CD4-positive, alpha-beta T cell treated with Interleukin-17A for 4 hours (primary cell): Measurements from ENCODE around the gene CBR3.
"Not testable (repeated sequence)": the region's sequence is repeated elsewhere in the genome, so short reads cannot be mapped to it uniquely, and the experiment has no call there.

ENCODE experiments used
- DNase-seq: peaks from one replicate; pipeline ENCODE4 v3.0.0-alpha.2; 2020; ENCODE audit warnings: mixed read lengths

CBR3 gene

DNA sequence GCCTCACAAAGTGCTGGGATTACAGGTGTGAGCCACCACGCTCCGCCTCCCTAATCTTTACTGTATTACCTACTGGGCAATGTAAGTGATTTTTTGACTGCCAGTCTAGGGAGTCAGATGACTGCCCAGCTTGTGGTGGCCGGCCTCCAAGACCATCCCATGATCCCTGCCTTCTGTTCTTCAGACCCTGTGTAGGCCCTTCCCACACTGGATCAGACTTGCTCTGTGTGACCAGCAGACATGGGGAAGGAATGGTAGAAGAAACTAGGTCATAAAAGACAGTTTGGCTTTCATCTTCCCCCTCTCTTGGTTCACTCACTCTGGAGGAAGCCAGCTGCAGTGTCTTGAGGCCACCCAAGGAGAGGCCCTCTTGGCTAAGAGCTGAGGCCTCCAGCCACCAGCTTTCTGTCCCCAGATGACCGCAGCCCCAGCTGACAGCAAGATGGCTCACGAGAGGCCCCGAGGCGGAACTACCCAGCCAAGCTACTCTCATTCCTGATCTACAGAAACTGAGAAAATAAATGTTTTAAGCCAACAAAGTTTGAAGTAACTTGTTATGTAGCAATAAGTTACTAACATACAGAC lies 14.5 kb upstream of the CBR3 start:
- DNase-seq: no peak

DNA sequence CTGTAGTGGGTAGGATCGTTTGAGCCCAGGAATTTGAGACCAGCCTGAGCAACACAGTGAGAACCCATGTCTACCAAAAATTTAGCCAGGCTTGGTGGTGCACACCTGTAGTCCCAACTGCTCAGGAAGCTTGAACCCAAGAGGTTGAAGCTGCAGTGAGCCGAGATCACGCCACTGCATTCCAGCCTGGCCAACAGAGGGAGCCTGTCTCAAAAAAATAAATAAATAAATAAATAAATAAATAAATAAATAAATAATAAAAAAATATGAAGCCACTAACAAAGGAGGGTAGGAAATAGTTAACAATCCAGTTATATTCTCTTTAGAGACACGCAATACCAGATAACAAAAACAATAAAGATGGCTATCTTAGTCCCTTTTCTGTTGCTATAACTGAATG lies 11.9 kb upstream of the CBR3 start:
- DNase-seq: no peak

DNA sequence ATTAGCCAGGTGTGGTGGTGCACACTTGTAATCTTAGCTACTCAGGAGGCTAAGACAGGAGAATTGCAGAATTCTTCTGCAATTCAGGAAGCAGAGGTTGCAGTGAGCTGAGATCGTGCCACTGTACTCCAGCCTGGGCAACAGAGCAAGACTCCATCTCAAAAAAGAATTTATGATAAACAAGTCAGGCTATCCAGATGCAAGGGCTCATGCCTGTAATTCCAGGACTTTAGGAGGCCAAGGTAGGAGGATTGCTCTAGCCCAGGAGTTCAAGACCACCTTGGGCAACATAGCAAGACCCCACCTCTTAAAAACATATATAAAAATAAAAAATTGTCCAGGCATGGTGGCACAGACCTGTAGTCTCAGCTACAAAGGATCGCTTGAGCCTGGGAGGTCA lies 10.5 kb upstream of the CBR3 start:
- no peak for DNase-seq

DNA sequence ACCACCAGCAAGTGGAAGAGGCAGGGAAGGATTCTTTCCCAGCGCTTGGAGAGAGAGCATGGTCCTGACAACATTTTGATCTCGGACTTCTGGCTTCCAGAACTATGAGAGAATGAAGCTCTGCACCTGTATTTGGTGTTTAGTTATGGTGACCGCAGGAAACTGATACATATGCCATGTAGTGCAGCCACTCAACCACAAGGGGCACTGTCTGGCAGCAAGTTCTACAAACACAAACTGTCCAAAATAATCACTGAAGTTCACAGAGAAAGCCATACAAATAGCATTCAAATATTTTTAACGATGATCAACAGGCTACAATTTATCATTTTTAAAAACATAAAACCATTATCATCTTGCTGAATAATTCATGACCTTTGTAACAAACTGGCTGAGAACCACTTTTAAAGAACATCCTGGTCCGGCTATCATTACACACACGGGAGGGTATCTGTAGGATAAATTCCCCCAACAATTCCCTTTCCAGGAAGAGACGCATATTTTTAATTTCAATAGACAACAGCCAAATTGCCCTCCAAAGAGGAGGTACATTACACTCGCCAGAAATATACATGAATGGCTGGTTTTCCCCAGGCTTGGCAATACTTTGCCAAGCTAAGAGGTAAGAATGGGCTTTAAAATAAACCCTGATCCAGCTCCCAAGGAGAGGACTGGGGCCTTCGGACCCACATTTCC lies 9.2 kb upstream of the CBR3 start:
- DNase-seq: peak; percentile 72

- no peak for DNase-seq
Measured at GRCh38 chr21:36126208-36126565, 8.7 kb upstream of the CBR3 start.

DNA sequence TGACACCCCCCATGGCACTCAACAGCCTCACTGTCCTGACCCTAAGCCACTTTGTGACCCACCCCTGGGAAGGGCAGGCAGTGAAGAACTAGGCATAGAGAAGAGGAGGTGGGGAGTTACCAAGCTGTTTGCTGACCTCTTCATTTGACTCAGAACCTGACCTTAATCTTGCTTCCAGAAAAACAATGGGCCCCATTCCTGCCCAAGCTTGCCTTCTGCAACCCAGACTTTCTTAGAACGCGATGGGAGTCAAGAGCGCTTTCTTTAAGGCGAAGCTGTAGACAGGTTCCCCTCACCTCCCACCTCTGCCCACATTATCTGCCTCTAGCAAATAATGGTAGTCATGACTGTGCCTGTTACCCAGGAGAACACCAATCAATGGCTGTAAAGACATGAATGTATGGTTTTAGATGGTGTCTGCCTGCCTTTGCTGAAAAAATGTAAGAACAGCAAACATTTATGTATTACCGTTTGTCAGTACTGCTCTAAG lies 8.2 kb upstream of the CBR3 start:
- no peak for DNase-seq

- DNase-seq: no peak
Measured at GRCh38 chr21:36127250-36127904, 7.5 kb upstream of the CBR3 start.

DNA sequence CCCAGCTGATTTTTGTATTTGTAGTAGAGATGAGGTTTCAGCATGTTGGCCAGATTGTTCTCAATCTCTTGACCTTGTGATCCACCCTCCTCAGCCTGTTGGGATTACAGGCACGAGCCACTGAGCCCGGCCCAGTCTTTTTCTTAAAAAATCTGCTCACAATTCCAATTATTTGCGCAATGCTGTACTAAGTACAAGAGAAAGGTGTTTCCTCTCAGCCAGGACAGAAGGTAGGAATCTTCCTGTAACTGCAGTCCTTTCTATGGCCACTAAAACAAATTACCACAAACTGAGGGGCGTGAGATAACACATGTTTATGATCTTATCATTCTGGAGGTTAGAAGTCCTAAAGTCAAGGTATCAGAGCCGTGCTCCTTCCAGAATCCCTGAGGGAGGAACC lies 6.9 kb upstream of the CBR3 start:
- no peak for DNase-seq

GRCh38 chr21:36129219-36129618 lies 5.7 kb upstream of the CBR3 start:
- DNase-seq: no peak

- not testable (repeated sequence) for DNase-seq
Measured at GRCh38 chr21:36130414-36130762, 4.5 kb upstream of the CBR3 start.

GRCh38 chr21:36130839-36131238 lies 4.0 kb upstream of the CBR3 start:
- DNase-seq: not testable (repeated sequence)

GRCh38 chr21:36132696-36133095 lies 2.2 kb upstream of the CBR3 start:
- DNase-seq: no peak

GRCh38 chr21:36135391-36136102 lies 668 bp downstream of the CBR3 start:
- peak; percentile 73 for DNase-seq

DNA sequence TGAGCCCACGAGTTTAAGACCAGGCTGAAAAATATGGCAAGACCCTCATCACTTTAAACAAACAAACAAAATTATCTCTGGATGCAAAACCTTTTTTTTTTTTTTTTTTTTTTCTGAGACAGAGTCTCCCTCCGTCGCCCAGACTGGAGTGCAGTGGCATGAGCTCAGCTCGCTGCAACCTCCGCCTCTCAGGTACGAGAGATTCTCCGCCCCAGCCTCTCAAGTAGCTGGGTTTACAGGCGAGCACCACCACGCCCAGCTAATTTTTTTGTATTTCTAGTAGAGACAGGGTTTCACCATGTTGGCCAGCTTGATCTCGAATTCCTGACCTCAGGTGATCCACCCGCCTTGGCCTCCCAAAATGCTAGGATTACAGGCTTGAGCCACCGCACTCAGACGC lies 4.9 kb downstream of the CBR3 start:
- not testable (repeated sequence) for DNase-seq

GRCh38 chr21:36141513-36141925 lies 6.6 kb downstream of the CBR3 start:
- peak; percentile 94 for DNase-seq

GRCh38 chr21:36144233-36144632 lies 9.4 kb downstream of the CBR3 start:
- not testable (repeated sequence) for DNase-seq

DNA sequence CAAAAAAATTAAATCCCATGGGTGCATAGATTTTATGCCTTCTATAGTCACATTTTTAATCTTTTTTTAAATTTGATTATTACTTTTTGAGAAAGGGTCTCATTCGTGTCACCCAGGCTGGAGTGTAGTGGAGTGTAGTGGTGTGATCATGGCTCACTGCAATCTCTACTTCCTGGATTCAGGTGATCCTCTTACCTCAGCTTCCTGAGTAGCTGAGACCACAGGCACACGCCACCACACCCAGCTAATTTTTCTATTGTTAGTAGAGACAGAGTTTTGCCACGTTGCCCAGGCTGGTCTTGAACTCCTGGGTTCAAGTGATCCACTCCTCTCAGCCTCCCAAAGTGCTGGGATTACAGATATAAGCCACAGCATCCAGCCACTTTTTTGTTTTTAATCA lies 10.4 kb downstream of the CBR3 start:
- peak; percentile 52 for DNase-seq

- no peak for DNase-seq
Measured at GRCh38 chr21:36147911-36148310, 13.0 kb downstream of the CBR3 start.

- DNase-seq: no peak
Measured at GRCh38 chr21:36148886-36149285, 14.0 kb downstream of the CBR3 start.

DNA sequence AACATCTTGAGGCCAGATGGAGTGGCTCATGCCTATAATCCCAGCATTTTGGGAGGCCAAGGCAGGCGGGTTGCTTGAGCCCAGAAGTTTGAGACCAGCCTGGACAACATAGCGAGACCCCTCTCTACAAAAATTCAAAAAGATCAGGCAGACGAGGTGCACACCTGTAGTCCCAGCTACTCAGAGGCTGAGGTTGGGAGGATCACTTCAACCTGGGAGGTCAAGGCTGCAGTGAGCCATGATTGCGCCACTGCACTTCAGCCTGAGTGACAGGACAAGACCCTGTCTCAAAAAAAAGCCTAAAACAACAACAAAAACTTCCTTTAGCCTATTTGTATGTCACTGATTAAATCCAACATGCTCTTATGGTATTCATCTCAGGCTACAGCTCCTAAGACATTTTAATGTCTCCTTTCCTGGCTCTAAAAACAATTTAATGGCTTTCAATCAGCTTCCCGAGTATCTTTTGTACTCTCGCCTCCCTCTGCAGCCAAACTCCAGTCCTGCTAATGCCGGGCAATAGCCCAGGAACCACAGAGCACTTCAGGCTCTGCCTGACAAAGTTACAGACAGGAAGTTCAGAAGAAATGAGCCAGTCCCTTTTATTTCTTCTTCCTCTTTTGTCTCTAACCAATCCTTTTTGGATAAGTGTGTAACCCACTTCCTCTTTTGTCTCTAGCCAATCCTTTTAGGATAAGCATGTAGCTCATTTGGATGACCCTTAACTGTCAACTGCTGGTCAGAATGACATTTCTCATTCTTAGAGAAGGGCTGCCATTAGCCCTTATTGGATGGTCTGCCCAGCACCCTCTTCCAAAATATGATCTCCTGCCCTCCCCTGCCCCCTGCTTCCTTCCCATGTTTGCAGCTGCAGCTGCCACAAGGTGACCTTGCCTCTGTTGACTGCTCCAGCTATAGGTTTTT lies 15.2 kb downstream of the CBR3 start:
- peak; percentile 15 for DNase-seq

DNA sequence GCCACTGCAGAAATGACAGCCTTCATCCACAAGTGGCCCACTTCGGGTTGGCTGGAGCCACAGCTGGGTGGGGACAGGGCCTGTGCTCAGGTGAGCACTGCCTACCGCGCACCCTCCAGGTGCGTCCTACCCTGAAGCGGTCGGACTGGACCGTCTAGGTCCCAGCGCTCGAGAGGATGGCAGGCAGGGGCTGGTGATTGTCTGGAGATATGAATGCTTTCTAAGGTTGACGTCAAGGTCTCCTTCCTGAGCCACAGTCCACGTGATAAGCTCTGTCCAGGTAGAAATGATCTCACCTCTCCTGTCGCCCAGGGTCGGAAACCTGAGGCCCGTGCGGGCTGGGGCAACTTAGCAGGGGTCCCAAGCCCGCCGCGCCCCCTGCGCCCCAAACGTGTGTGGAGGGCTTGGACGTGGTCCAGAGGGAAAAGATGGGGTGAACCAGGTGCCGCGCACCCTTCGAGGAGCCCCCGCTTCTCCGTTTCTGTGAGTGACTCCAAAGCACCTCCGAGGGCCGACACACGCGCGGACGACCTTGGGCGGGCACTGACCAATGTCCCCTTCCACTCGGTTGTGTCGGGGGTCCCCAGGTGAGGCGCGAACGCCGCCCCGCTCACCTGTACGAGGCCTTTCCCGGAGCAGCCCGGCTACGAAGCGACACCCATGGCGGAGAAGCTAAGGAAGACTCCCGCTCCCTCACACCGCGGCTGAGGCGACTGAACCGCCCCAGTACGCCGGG lies 20.9 kb downstream of the CBR3 start:
- DNase-seq: no peak

GRCh38 chr21:36156339-36156814 lies 21.5 kb downstream of the CBR3 start:
- peak; percentile 100 for DNase-seq
